ENCODE results near the gene CELF2. TPM values are rescaled to one million over a fixed set of nuclear protein-coding genes. Genes with fewer than 3 reads are reported as not detected.

CELF2 gene
- polyA plus RNA-seq, 1 donor from 2014 or later: 55.5 TPM

DNA sequence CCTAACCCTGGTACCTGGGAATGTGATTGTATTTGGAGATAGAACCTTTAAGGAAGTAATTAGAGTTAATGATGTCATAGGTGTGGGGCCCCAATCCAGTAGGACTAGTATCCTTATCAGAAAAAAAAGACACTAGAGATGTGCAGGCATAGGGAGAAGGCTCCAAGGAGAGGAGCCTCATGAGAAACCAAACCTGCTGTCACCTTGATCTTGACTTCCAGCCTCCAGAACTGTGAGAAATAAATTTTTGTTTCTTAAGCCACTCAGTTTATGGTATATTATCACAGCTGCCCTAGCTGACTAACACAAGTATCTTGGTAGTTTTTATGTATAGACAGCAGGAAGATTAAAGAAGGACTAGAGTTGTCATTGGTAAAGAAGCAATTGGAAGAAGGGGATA is 23.9 kb upstream of the CELF2 start:
- no peak overlapping the region for H3K4me2 ChIP-seq (ENCODE audit: low read length)
- H3K9me2 ChIP-seq (ENCODE audit: insufficient read depth, low read length): no peaks in the 10 kb centered on the region
- H2AFZ ChIP-seq (ENCODE audit: low read depth, low read length): no peak overlapping the region
- no peaks in the 10 kb centered on the region for H3K27me3 ChIP-seq (ENCODE audit: insufficient read depth, low read depth, low read length)
- no peaks in the 10 kb centered on the region for H3F3A ChIP-seq (ENCODE audit: insufficient read depth, low read length, poor library complexity, severe bottlenecking)
- no peaks in the 10 kb centered on the region for H4K20me1 ChIP-seq (ENCODE audit: insufficient read depth)
- no peaks in the 10 kb centered on the region for H3K36me3 ChIP-seq (ENCODE audit: insufficient read depth, low read length)
- H3K27ac ChIP-seq (ENCODE audit: low read length): no peak overlapping the region
- H3K9me3 ChIP-seq (ENCODE audit: low read length): no peaks in the 10 kb centered on the region
- no peak overlapping the region for H3K9ac ChIP-seq (ENCODE audit: low read length)
- no peaks in the 10 kb centered on the region for H3K79me2 ChIP-seq (replicated peaks; ENCODE audit: insufficient read depth, low read length)
- TF ChIP-seq EZH2 (IDR thresholded peaks at IDR 0.05; ENCODE audit: borderline replicate concordance, insufficient read depth, low read length, poor library complexity, severe bottlenecking) (no peak), EP300 (conservative IDR thresholded peaks at IDR 0.05; ENCODE audit: poor library complexity, severe bottlenecking) (no peak), POLR2AphosphoS5 (IDR thresholded peaks at IDR 0.05) (no peak), MXI1 (conservative IDR thresholded peaks at IDR 0.05; ENCODE audit: poor library complexity, severe bottlenecking) (no peak), TAF1 (IDR thresholded peaks at IDR 0.05; ENCODE audit: low read depth) (no peak), RAD21 (conservative IDR thresholded peaks at IDR 0.05) (no peak), SMC3 (conservative IDR thresholded peaks at IDR 0.05; ENCODE audit: poor library complexity) (no peak)
- TF ChIP-seq, protein P1, sequence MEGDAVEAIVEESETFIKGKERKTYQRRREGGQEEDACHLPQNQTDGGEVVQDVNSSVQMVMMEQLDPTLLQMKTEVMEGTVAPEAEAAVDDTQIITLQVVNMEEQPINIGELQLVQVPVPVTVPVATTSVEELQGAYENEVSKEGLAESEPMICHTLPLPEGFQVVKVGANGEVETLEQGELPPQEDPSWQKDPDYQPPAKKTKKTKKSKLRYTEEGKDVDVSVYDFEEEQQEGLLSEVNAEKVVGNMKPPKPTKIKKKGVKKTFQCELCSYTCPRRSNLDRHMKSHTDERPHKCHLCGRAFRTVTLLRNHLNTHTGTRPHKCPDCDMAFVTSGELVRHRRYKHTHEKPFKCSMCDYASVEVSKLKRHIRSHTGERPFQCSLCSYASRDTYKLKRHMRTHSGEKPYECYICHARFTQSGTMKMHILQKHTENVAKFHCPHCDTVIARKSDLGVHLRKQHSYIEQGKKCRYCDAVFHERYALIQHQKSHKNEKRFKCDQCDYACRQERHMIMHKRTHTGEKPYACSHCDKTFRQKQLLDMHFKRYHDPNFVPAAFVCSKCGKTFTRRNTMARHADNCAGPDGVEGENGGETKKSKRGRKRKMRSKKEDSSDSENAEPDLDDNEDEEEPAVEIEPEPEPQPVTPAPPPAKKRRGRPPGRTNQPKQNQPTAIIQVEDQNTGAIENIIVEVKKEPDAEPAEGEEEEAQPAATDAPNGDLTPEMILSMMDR (IDR thresholded peaks at IDR 0.05; ENCODE audit: poor library complexity, severe bottlenecking): no peak
- TF ChIP-seq, protein P2, sequence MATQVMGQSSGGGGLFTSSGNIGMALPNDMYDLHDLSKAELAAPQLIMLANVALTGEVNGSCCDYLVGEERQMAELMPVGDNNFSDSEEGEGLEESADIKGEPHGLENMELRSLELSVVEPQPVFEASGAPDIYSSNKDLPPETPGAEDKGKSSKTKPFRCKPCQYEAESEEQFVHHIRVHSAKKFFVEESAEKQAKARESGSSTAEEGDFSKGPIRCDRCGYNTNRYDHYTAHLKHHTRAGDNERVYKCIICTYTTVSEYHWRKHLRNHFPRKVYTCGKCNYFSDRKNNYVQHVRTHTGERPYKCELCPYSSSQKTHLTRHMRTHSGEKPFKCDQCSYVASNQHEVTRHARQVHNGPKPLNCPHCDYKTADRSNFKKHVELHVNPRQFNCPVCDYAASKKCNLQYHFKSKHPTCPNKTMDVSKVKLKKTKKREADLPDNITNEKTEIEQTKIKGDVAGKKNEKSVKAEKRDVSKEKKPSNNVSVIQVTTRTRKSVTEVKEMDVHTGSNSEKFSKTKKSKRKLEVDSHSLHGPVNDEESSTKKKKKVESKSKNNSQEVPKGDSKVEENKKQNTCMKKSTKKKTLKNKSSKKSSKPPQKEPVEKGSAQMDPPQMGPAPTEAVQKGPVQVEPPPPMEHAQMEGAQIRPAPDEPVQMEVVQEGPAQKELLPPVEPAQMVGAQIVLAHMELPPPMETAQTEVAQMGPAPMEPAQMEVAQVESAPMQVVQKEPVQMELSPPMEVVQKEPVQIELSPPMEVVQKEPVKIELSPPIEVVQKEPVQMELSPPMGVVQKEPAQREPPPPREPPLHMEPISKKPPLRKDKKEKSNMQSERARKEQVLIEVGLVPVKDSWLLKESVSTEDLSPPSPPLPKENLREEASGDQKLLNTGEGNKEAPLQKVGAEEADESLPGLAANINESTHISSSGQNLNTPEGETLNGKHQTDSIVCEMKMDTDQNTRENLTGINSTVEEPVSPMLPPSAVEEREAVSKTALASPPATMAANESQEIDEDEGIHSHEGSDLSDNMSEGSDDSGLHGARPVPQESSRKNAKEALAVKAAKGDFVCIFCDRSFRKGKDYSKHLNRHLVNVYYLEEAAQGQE (IDR thresholded peaks at IDR 0.05; ENCODE audit: borderline replicate concordance): no peak
- no peak overlapping the region for H3K4me3 ChIP-seq (ENCODE audit: low read length)

DNA sequence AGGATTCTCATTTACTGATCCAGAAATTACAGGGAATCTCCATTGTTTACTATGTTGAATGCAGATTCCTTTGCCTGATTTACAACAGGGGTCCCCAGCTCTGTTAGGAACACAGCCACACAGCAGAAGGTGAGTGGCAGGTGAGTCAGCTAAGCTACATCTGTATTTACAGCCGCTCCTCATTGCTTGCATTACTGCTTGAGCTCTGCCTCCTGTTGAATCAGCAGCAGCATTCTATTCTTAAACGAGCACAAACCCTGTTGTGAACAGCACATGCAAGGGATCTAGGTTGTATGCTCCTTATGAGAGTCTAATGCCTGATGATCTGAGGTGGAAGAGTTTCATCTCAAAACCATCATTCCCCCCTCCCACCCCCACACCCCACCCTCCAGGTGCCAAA is 23.3 kb upstream of the CELF2 start:
- Histone ChIP-seq H3K9me2 (ENCODE audit: insufficient read depth, low read length) (no peaks in the 10 kb centered on the region), H3K36me3 (ENCODE audit: insufficient read depth, low read length) (no peaks in the 10 kb centered on the region), H4K20me1 (ENCODE audit: insufficient read depth) (no peaks in the 10 kb centered on the region), H3K9me3 (ENCODE audit: low read length) (no peaks in the 10 kb centered on the region), H3K27ac (ENCODE audit: low read length) (no peak overlapping the region), H3K79me2 (replicated peaks; ENCODE audit: insufficient read depth, low read length) (no peaks in the 10 kb centered on the region), H3K4me2 (ENCODE audit: low read length) (no peak overlapping the region), H3F3A (ENCODE audit: insufficient read depth, low read length, poor library complexity, severe bottlenecking) (no peaks in the 10 kb centered on the region), H3K4me3 (ENCODE audit: low read length) (no peak overlapping the region), H3K9ac (ENCODE audit: low read length) (no peak overlapping the region), H3K27me3 (ENCODE audit: insufficient read depth, low read depth, low read length) (no peaks in the 10 kb centered on the region), H2AFZ (ENCODE audit: low read depth, low read length) (no peak overlapping the region)
- TF ChIP-seq SMC3 (conservative IDR thresholded peaks at IDR 0.05; ENCODE audit: poor library complexity) (no peak), MXI1 (conservative IDR thresholded peaks at IDR 0.05; ENCODE audit: poor library complexity, severe bottlenecking) (no peak)
- TF ChIP-seq, protein P2 (IDR thresholded peaks at IDR 0.05; ENCODE audit: borderline replicate concordance): no peak
